A673 (cell line): ENCODE measurements around the gene EXOC6B.

Experiments used
- CTCF ChIP-seq: fragments of 300-800, 200-600 bp; sonication (generic); conservative IDR thresholded peaks from 2 replicates; pipeline ENCODE4 v1.5.1; 2017; ENCODE audit warnings: low read depth, mild to moderate bottlenecking, antibody characterized with exemption, low read length, moderate library complexity, mixed read lengths
- EZH2 ChIP-seq: fragments of 200-600 bp; sonication (generic); IDR thresholded peaks from 2 replicates; pipeline ENCODE4 v1.6.1; 2017; ENCODE audit warnings: borderline replicate concordance, low read depth, mild to moderate bottlenecking, mixed read lengths, antibody characterized with exemption, low read length; ENCODE audit not compliant: poor library complexity, severe bottlenecking

- TF ChIP-seq CTCF (no peak), EZH2 (no peak)
These were observed 689.9 kb downstream of the EXOC6B start for GRCh38 chr2:72135921-72136320.
